PFSK-1 (cell line): ENCODE measurements around the gene RAB4A.

ENCODE experiments used
- FOXP2 ChIP-seq: optimal IDR thresholded peaks from 2 replicates; pipeline ENCODE3; 2011; ENCODE audit warnings: borderline replicate concordance, control low read depth, inconsistent platforms; ENCODE audit not compliant: insufficient read depth; ENCODE audit errors: extremely low read length, extremely low read depth
- POLR2AphosphoS5 ChIP-seq: IDR thresholded peaks from 2 replicates; pipeline ENCODE4 v1.6.1; 2012; ENCODE audit warnings: low read depth, mild to moderate bottlenecking, control low read depth, low read length, moderate library complexity
- SIN3A ChIP-seq: IDR thresholded peaks from 2 replicates; pipeline ENCODE4 v1.6.1; 2012; ENCODE audit warnings: mild to moderate bottlenecking, low read length, moderate library complexity, borderline replicate concordance; ENCODE audit not compliant: insufficient read depth
- TAF1 ChIP-seq: IDR thresholded peaks from 2 replicates; pipeline ENCODE4 v1.6.1; 2012; ENCODE audit warnings: low read length, control low read depth, borderline replicate concordance; ENCODE audit not compliant: insufficient read depth
- TF ChIP-seq, protein P1 (sequence below), 2 experiments: IDR thresholded peaks; 2 replicates each; pipeline versions ENCODE4 v1.6.1 to v1.8.0; 2011 to 2012; ENCODE audit warnings: low read depth in 2 of 2, low read length in 2 of 2, control low read depth in 1 of 2, inconsistent platforms in 1 of 2, mild to moderate bottlenecking in 1 of 2, moderate library complexity in 1 of 2; ENCODE audit not compliant: insufficient read depth in 1 of 2

Gene RAB4A

DNA sequence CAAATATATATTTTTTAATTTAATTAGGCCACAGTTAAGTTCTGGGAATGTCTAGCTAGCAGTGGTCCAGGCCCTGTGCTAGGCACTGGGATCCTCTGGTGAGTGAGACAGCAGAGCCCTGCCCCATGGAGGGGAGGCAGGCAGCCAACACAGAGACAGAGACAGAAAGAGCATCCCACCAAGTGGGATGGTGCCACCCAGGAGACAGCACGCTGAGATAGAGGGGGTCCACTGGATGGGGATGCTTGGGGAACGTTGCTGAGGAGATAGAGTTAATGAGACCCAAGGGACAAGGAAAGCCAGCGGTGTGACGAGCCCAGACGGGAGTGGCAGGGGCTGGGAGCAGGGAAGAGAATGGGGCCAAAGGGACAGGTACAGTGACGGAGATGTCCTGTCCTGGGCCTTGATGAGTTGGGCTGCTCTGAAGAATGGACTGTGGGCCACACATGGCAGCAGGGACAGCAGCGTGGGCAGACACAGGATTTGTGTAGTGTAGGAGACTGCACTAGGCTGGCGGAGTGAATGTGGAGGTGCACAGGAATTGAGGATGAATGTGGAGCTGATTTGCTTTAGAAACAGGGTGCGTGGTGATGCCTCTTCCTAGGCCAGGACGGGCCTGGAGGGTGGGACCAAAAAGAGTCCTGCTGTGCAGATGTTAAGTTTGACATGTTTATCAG, 22.8 kb downstream of the RAB4A start:
- TF ChIP-seq POLR2AphosphoS5 (no peak), TAF1 (no peak), SIN3A (no peak), FOXP2 (no peak)
- TF ChIP-seq, protein P1, sequence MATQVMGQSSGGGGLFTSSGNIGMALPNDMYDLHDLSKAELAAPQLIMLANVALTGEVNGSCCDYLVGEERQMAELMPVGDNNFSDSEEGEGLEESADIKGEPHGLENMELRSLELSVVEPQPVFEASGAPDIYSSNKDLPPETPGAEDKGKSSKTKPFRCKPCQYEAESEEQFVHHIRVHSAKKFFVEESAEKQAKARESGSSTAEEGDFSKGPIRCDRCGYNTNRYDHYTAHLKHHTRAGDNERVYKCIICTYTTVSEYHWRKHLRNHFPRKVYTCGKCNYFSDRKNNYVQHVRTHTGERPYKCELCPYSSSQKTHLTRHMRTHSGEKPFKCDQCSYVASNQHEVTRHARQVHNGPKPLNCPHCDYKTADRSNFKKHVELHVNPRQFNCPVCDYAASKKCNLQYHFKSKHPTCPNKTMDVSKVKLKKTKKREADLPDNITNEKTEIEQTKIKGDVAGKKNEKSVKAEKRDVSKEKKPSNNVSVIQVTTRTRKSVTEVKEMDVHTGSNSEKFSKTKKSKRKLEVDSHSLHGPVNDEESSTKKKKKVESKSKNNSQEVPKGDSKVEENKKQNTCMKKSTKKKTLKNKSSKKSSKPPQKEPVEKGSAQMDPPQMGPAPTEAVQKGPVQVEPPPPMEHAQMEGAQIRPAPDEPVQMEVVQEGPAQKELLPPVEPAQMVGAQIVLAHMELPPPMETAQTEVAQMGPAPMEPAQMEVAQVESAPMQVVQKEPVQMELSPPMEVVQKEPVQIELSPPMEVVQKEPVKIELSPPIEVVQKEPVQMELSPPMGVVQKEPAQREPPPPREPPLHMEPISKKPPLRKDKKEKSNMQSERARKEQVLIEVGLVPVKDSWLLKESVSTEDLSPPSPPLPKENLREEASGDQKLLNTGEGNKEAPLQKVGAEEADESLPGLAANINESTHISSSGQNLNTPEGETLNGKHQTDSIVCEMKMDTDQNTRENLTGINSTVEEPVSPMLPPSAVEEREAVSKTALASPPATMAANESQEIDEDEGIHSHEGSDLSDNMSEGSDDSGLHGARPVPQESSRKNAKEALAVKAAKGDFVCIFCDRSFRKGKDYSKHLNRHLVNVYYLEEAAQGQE (IDR thresholded peaks at IDR 0.05; ENCODE audit: insufficient read depth in 1 of 2, low read depth in 2 of 2, low read length in 2 of 2), result no peak

- TF ChIP-seq, protein P1 (IDR thresholded peaks at IDR 0.05; ENCODE audit: insufficient read depth in 1 of 2, low read depth in 2 of 2, low read length in 2 of 2), result no peak
- TF ChIP-seq TAF1 (no peak), SIN3A (no peak), FOXP2 (no peak), POLR2AphosphoS5 (no peak)
Measured at GRCh38 chr1:229295745-229296144, 24.8 kb downstream of the RAB4A start.

DNA sequence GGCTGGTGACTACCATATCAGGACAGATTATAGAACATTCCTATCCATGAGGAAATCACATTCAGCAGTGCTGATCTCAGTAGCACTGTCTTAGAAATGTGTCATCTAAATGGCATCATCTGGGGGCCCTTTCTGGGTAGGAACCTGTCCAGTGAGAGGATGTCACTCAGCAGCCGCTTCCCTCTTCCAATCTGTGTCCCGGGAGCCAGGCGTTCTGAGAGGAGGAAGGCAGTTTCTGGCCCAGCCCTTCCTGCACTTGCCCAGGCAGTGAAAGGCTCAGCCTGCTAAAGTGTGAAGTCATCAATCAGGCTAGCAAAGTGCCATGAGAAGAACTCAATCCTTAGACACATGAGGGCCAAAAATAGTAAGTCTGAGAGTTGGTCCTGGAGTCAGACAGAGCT, 25.6 kb downstream of the RAB4A start:
- TF ChIP-seq FOXP2 (no peak), SIN3A (no peak), TAF1 (no peak), POLR2AphosphoS5 (no peak)
- TF ChIP-seq, protein P1 (IDR thresholded peaks at IDR 0.05; ENCODE audit: insufficient read depth in 1 of 2, low read depth in 2 of 2, low read length in 2 of 2), result no peak

- TF ChIP-seq FOXP2 (no peak), SIN3A (no peak), POLR2AphosphoS5 (no peak), TAF1 (no peak)
- TF ChIP-seq, protein P1 (IDR thresholded peaks at IDR 0.05; ENCODE audit: insufficient read depth in 1 of 2, low read depth in 2 of 2, low read length in 2 of 2), result no peak
Measured at GRCh38 chr1:229297746-229298145, 26.8 kb downstream of the RAB4A start.

DNA sequence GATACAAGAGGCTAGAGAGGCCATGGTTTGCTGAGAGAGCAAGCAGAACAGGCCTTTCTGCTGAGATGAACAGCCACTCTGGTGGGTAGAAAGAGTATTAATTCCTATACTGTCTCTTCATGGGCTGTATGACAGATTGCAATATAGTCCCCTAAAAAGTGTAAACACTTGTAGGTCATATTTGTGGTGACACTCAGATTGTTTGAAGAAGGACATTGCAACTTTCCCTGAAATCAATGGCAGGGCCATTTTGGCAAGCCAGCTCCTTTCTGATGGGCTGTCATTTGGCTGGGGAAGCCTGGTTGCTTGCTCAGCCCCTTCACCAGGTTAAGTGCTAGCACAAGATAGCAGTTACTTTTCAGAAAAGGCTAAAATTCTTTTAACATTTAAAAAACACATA, 27.5 kb downstream of the RAB4A start:
- TF ChIP-seq POLR2AphosphoS5 (no peak), FOXP2 (no peak), TAF1 (no peak), SIN3A (no peak)
- TF ChIP-seq, protein P1 (IDR thresholded peaks at IDR 0.05; ENCODE audit: insufficient read depth in 1 of 2, low read depth in 2 of 2, low read length in 2 of 2), result no peak
